Mammary epithelial cell (primary cell): Measurements from ENCODE around the gene KRTAP5-5.

ENCODE experiments used
- EZH2 ChIP-seq: IDR thresholded peaks from 2 replicates; pipeline ENCODE4 v1.6.1; 2012; ENCODE audit warnings: low read length, inconsistent platforms, borderline replicate concordance
- TF ChIP-seq, protein P1 (sequence below), 2 donors: IDR thresholded peaks in 1 of 2; conservative IDR thresholded peaks in 1 of 2; 2 replicates each; pipeline ENCODE4 v1.5.1; 2011 to 2012; ENCODE audit warnings: inconsistent platforms in 2 of 2, low read length in 2 of 2, mild to moderate bottlenecking in 2 of 2, control low read depth in 1 of 2, low read depth in 1 of 2; ENCODE audit not compliant: insufficient read depth in 1 of 2; ENCODE audit errors: extremely low read depth in 1 of 2

DNA sequence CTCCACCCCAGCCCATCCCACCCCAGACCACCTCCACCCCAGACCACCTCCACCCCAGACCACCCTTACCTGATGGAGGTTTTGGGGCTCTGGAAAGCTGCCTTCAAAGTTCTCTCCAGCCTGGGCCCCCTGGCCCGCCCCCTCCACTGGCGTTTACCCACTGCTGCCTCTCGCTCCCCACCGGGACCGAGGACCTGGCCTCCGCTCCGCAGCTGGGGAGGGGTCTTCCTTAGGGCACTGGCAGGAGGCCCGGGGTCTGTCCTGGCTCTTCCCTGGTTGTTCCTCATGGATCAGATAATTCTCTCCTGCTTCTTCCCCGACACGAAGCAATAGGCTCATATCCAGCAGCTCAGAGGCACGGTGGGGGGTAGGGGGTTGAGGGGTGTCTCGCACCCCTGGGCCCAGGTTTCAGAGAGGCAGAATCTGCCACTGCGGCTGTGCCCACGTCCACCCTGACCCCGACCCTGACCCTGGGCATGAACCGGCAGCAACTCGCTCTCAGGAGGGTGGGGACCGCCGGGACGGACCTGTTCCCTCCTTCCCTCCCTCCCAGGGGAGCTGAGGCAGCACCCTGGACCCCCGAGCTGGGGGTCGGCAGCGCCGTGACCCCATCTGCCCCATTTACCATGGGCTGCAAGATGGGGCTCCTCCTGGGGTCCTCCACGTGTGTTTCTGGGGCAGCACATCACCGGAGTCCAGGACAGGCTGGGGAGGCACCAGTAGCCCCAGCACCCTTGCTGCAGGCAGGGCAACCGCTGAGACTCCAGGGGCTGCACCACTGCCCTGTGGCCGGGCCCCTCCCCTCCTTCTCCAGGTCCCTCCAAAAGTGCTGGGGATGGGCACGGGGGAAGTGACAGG is 12.9 kb downstream of the KRTAP5-5 start:
- TF ChIP-seq EZH2 = no peak
- TF ChIP-seq, protein P1, sequence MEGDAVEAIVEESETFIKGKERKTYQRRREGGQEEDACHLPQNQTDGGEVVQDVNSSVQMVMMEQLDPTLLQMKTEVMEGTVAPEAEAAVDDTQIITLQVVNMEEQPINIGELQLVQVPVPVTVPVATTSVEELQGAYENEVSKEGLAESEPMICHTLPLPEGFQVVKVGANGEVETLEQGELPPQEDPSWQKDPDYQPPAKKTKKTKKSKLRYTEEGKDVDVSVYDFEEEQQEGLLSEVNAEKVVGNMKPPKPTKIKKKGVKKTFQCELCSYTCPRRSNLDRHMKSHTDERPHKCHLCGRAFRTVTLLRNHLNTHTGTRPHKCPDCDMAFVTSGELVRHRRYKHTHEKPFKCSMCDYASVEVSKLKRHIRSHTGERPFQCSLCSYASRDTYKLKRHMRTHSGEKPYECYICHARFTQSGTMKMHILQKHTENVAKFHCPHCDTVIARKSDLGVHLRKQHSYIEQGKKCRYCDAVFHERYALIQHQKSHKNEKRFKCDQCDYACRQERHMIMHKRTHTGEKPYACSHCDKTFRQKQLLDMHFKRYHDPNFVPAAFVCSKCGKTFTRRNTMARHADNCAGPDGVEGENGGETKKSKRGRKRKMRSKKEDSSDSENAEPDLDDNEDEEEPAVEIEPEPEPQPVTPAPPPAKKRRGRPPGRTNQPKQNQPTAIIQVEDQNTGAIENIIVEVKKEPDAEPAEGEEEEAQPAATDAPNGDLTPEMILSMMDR (conservative IDR thresholded peaks at IDR 0.05 in 1 of 2, IDR thresholded peaks at IDR 0.05 in 1 of 2; ENCODE audit: extremely low read depth in 1 of 2, insufficient read depth in 1 of 2, low read depth in 1 of 2, low read length in 2 of 2) = no peak
